A673 (cell line): ENCODE measurements around the gene ZNF768.

Experiments
- EZH2 ChIP-seq: fragments of 200-600 bp; sonication (generic); IDR thresholded peaks from 2 replicates; pipeline ENCODE4 v1.6.1; 2017; ENCODE audit warnings: borderline replicate concordance, low read depth, mild to moderate bottlenecking, mixed read lengths, antibody characterized with exemption, low read length; ENCODE audit not compliant: poor library complexity, severe bottlenecking
- TF ChIP-seq, protein P1 (sequence below): fragments of 300-800, 200-600 bp; sonication (generic); conservative IDR thresholded peaks from 2 replicates; pipeline ENCODE4 v1.5.1; 2017; ENCODE audit warnings: low read depth, mild to moderate bottlenecking, antibody characterized with exemption, low read length, moderate library complexity, mixed read lengths

DNA sequence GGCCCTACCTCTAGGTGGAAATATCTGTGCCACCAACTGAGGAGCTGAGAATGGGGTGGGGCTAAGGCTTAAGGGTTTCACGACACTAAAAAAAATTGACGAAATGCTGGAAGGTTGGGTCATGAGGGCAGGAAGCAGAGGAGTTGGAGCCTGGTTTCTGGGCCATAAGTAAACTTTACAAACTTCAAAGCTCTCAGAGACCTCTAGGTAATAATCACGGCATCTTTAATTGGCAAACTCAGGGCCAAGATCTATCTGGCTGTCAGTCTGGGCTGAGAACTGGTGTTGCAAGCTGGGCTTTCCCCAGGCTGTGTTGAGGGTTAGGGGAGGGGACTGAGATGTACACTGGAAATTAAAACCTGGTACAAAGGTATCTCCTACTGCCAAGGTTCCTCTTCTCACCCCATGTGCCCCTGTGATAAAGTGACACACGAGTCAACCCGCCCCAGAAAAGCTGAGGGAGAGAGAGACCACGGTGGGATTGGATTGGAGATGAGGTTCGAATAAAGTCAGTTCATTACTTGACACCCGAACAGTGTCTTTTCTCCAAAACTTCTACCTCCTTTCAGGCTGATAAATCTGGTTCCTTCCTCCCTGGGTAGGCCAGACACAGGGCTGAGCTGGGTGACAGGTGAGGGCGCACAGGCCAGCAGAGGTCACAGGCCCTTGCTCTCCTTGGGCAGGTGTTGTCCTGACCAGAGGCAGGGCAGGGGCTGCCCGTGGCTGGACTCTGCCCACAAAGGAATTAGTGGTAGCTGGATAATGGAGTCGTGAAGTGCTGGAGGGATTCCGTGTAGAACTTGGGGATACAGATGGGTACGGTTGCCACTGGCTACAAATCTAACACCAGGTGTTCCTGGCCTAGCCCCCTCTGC is 4.0 kb upstream of the ZNF768 start:
- no peak for TF ChIP-seq EZH2
- TF ChIP-seq, protein P1, sequence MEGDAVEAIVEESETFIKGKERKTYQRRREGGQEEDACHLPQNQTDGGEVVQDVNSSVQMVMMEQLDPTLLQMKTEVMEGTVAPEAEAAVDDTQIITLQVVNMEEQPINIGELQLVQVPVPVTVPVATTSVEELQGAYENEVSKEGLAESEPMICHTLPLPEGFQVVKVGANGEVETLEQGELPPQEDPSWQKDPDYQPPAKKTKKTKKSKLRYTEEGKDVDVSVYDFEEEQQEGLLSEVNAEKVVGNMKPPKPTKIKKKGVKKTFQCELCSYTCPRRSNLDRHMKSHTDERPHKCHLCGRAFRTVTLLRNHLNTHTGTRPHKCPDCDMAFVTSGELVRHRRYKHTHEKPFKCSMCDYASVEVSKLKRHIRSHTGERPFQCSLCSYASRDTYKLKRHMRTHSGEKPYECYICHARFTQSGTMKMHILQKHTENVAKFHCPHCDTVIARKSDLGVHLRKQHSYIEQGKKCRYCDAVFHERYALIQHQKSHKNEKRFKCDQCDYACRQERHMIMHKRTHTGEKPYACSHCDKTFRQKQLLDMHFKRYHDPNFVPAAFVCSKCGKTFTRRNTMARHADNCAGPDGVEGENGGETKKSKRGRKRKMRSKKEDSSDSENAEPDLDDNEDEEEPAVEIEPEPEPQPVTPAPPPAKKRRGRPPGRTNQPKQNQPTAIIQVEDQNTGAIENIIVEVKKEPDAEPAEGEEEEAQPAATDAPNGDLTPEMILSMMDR, result no peak
